Stimulated activated CD8-positive, alpha-beta memory T cell treated with anti-CD3 and anti-CD28 coated beads, Interleukin-15, amount 100 ng/mL, for 1 hour (primary cell): Measurements from ENCODE around the gene TFPI.
"Not testable (repeated sequence)": the region's sequence is repeated elsewhere in the genome, so short reads cannot be mapped to it uniquely, and the experiment has no call there.

ENCODE experiments used
- DNase-seq: peaks from one replicate; pipeline ENCODE4 v3.0.0-alpha.2; 2020; ENCODE audit warnings: low read depth

TFPI gene

GRCh38 chr2:187552828-187553681, 1.2 kb downstream of the TFPI start:
- DNase-seq: no peak

DNA sequence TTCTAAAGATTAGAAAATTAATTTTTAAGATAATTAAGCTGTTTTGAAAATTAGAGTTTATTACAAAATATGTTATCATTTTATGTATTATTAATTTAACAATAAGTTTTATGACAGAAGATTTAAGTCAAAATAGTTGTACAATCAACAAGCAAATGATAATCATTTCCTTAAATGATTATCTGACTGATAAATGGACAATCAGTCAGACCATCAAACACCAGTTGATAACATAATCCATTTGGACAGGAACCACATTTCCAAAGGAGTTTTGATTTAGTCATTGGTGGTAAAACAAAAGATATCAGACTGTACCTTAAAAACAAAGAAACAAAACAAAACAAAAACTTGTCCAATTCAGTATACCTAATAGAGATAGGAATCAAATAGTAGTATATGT, 1.9 kb downstream of the TFPI start:
- DNase-seq: no peak

- no peak for DNase-seq
Observed at GRCh38 chr2:187550857-187551256, 3.4 kb downstream of the TFPI start.

DNA sequence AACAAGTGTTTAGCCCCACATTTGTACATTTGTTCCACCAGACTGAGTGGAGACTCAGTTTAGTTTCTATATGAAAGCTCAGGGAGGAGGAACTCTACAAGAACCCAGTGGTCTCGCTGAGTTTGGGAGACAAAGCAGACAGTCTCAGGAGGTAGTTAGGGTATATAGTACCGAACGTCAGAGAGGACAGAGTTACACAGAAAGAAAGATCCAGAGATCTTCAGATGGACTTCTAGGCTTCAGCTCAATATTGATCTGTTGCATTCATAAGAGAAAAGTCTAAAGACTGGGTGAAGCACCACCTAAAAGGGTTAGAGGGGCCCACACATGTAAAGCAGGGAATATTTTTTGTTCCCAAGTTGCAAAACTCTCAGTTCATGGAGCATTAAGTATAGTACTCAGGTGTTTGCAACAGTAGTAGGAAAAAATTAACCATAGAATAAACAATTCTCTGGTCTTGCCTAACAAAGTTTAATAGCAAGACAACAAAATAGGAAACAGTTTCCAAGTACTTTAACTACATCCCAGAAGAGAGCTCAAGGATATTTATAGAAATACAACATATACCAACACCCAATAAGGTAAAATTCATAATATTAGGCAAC, 4.2 kb downstream of the TFPI start:
- DNase-seq: no peak

- no peak for DNase-seq
Observed at GRCh38 chr2:187549193-187549592, 5.0 kb downstream of the TFPI start.

GRCh38 chr2:187548656-187549055, 5.6 kb downstream of the TFPI start:
- no peak for DNase-seq

DNA sequence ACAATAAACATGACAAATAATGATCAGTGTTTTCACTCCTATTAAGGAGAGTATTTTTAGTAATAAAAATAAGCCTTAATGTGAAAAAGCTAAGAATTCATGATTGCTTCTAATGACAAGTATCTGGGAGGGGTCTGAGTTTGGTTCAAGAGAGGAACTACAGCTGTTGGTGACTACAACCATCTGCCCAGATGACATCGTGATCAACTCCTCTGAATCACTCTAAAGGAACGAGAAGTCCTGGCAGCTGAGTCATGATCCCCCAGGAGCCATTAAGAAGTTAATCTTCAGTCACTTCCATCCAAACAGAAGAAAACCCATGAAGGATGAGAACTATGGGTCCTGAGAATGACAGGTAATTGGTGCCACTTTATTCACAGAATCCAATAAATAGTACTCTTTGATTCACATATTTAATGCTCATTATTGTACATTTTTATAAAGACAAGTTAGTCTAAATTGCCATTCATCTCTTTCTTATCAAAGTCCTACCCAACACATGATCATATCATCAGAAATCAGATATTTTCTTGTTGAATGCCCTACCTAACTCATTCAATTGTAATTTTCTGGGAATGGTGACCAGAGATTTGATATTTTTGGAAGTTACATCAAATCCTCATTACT, 6.8 kb downstream of the TFPI start:
- DNase-seq: no peak

- no peak for DNase-seq
Observed at GRCh38 chr2:187546762-187547333, 7.4 kb downstream of the TFPI start.

GRCh38 chr2:187545238-187545751, 8.9 kb downstream of the TFPI start:
- no peak for DNase-seq

DNA sequence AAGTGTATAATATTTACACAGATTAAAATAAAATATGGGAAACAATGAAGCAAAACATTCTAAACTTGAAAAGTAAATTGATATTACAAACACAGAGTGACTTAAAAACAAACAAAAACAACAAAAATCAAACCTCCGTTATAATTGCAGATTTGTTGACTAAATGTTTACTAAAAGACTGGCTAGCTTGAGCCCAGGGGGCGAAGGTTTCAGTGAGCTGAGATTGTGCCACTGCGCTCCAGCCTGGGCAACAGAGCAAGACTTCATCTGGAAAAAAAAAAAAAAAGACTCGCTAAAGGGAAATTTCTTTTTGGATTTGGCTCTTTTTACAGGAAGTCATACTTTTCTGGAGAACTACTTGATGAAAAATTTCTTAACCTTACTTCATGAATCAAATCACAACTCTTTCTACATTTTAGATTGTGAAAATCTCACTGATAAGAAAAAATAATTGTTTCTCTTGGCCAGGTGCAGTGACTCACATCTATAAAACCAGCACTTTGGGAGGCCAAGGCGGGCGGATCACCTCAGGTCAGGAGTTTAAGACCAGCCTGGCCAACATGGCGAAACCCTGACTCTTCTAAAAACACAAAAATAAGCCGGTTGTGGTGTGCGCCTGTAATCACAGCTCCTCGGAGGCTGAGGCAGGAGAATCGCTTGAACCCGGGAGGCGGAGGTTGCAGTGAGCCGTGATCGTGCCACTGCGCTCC, 9.7 kb downstream of the TFPI start:
- no peak for DNase-seq

GRCh38 chr2:187543488-187543887, 10.7 kb downstream of the TFPI start:
- no peak for DNase-seq

GRCh38 chr2:187542123-187542522, 12.1 kb downstream of the TFPI start:
- DNase-seq: no peak

GRCh38 chr2:187541086-187542085, 12.8 kb downstream of the TFPI start:
- no peak for DNase-seq

- not testable (repeated sequence) for DNase-seq
Observed at GRCh38 chr2:187538222-187538621, 16.0 kb downstream of the TFPI start.

DNA sequence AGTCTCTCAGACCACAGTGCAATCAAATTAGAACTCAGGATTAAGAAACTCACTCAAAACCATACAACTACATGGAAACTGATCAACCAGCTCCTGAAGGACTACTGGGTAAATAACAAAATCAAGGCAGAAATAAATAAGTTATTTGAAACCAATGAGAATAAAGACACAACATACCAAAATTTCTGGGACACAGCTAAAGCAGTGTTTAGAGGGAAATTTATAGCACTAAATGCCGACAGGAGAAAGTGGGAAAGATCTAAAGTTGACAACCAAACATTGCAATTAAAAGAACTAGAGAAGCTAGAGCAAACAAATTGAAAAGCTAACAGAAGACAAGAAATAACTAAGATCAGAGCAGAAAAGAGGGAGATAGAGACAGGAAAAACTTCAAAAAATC, 18.9 kb downstream of the TFPI start:
- not testable (repeated sequence) for DNase-seq

- no peak for DNase-seq
Observed at GRCh38 chr2:187532333-187533120, 21.7 kb downstream of the TFPI start.

- DNase-seq: no peak
Observed at GRCh38 chr2:187529977-187530721, 24.1 kb downstream of the TFPI start.

DNA sequence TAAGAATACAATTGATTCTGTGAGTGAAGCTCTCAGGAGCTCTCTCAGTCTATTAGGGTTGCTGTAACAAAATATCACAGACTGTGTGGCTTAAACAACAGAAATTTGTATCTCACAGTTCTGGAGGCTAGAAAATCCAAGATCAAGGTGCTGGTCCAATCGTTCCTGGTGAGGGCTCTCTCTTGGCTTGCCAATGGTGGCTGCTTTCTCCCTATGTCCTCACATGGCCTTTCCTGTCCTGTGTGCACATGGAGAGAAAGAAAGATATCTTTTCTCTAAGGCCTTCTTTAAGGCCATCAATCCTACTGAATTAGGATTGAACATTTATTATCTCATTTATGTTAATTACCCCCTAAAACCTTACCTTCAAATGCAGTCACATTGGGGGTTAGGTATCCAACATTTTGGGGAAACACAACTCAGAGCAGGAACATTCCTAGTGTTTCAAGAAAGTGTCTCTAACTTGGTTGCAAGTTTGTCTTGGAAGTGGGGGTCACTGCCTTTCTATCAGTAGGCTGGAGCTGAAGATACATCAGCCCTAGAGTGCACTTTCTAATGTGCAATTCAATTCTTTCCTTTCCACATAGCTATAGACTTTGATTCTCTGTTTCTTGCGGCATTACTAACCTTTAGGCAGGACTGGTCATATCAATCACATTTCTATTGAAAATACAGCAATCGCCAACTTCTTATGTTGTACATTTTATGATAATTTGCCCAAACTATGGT, 24.8 kb downstream of the TFPI start:
- no peak for DNase-seq
